Choroid plexus epithelial cell (primary cell): ENCODE results near the gene A2M.

Source experiments
- DNase-seq: peaks from one replicate; pipeline ENCODE4 v3.0.0-alpha.2; 2010; ENCODE audit warnings: low read depth
- H3K4me3 ChIP-seq: 2 replicates; pipeline ENCODE4 v1.5.1; 2011; ENCODE audit warnings: low read depth, mild to moderate bottlenecking, control low read depth, low read length, moderate library complexity
- CTCF ChIP-seq: conservative IDR thresholded peaks from 2 replicates; pipeline ENCODE4 v1.5.1; 2011; ENCODE audit warnings: low read depth, mild to moderate bottlenecking, control low read depth, inconsistent platforms, low read length, moderate library complexity

The A2M gene

GRCh38 chr12:9049520-9050133 lies 66.1 kb downstream of the A2M start:
- peak; percentile 78 for DNase-seq
- peak; percentile 55 for TF ChIP-seq CTCF
- no peak overlapping the region for H3K4me3 ChIP-seq

- H3K4me3 ChIP-seq, result no peak overlapping the region
- DNase-seq, result no peak
- no peak for TF ChIP-seq CTCF
Measured at GRCh38 chr12:9048930-9049329, 66.8 kb downstream of the A2M start.

GRCh38 chr12:9047105-9047504 lies 68.6 kb downstream of the A2M start:
- H3K4me3 ChIP-seq, result no peak overlapping the region
- no peak for DNase-seq
- no peak for TF ChIP-seq CTCF

GRCh38 chr12:9043766-9044165 lies 72.0 kb downstream of the A2M start:
- TF ChIP-seq CTCF, result no peak
- no peak for DNase-seq
- no peak overlapping the region for H3K4me3 ChIP-seq

- H3K4me3 ChIP-seq, result no peak overlapping the region
- DNase-seq, result peak; percentile 42
- TF ChIP-seq CTCF, result no peak
Measured at GRCh38 chr12:9041321-9041720, 74.4 kb downstream of the A2M start.

- TF ChIP-seq CTCF, result no peak
- no peak overlapping the region for H3K4me3 ChIP-seq
- no peak for DNase-seq
Measured at GRCh38 chr12:9040484-9041186, 75.1 kb downstream of the A2M start.
